SU-DHL-6 (cell line): ENCODE results near the gene CCDC183.
"Not testable (repeated sequence)": the region's sequence is repeated elsewhere in the genome, so short reads cannot be mapped to it uniquely, and the experiment has no call there.

ENCODE experiments used
- EZH2phosphoT487 ChIP-seq: fragments of 200-600 bp; sonication (generic), shearing (Covaris generic); conservative IDR thresholded peaks from 2 replicates; pipeline ENCODE4 v1.6.1; 2018; ENCODE audit warnings: mild to moderate bottlenecking, antibody characterized with exemption, low read length, moderate library complexity, mixed read lengths
- TF ChIP-seq, protein P1 (sequence below): fragments of 200-600 bp; sonication (generic); IDR thresholded peaks from one replicate; pipeline ENCODE4 v1.5.1; 2017; ENCODE audit warnings: antibody characterized with exemption, mild to moderate bottlenecking, low read length, moderate library complexity; ENCODE audit not compliant: insufficient read depth, poor library complexity, severe bottlenecking

DNA sequence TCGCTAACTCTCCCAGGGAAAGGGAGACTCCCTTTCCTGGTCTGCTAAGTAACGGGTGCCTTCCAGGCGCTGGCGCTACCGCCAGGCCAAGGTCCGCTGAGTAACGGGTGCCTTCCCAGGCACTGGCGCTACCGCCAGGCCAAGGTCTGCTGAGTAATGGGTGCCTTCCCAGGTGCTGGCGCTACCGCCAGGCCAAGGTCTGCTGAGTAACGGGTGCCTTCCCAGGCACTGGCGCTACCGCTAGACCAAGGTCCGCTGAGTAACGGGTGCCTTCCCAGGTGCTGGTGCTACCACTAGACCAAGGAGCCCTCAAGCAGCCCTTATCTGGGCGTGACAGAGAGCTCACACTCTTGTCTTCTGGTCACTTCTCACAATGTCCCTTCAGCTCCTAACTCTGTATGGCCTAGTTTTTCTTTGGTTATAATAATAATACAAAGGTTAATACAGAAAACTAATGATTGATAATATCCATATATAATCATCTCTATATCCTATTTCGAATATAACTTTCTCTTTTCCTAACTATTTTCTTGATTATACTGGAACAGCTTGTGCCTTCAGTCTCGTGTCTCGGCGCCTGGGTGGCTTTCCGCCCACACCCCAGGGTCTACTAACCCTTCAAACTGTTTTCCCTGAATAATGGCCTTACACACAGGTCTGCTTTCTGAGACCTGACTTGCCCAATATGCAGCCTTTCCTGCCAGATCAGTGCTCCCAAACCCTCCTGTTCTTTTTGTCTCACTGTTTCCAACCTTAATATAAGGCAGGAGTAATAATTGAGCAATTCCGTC lies 10.4 kb upstream of the CCDC183 start:
- TF ChIP-seq, protein P1, sequence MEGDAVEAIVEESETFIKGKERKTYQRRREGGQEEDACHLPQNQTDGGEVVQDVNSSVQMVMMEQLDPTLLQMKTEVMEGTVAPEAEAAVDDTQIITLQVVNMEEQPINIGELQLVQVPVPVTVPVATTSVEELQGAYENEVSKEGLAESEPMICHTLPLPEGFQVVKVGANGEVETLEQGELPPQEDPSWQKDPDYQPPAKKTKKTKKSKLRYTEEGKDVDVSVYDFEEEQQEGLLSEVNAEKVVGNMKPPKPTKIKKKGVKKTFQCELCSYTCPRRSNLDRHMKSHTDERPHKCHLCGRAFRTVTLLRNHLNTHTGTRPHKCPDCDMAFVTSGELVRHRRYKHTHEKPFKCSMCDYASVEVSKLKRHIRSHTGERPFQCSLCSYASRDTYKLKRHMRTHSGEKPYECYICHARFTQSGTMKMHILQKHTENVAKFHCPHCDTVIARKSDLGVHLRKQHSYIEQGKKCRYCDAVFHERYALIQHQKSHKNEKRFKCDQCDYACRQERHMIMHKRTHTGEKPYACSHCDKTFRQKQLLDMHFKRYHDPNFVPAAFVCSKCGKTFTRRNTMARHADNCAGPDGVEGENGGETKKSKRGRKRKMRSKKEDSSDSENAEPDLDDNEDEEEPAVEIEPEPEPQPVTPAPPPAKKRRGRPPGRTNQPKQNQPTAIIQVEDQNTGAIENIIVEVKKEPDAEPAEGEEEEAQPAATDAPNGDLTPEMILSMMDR, result not testable (repeated sequence)
- TF ChIP-seq EZH2phosphoT487, result not testable (repeated sequence)
